ENCODE results near the gene CBLN3. TPM values are rescaled to one million over a fixed set of nuclear protein-coding genes. Genes with fewer than 3 reads are reported as not detected.

Gene CBLN3
- total and polyA plus RNA-seq, 4 donors: 1.7 to 4.9 (median 2.0) TPM

DNA sequence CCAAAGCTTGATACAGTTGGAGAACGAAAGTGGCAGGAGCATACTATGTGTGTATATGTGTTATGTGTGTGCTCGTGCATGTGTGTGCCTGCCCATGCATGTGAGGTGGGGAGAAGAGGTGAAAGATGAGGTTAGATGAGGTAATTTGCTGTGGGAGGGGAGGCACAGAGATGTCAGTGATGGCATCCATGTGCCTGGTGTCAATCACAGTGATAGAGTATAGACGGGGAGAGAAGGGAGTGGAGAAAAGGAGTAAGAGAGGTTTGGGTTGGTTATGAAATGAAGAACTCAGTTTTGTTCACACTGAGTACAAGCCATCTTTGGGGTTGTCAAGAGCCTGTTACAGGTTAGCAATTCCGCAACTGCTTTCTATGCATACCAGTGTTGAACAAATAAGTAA is 45.3 kb downstream of the CBLN3 start:
- TF ChIP-seq, protein P1, sequence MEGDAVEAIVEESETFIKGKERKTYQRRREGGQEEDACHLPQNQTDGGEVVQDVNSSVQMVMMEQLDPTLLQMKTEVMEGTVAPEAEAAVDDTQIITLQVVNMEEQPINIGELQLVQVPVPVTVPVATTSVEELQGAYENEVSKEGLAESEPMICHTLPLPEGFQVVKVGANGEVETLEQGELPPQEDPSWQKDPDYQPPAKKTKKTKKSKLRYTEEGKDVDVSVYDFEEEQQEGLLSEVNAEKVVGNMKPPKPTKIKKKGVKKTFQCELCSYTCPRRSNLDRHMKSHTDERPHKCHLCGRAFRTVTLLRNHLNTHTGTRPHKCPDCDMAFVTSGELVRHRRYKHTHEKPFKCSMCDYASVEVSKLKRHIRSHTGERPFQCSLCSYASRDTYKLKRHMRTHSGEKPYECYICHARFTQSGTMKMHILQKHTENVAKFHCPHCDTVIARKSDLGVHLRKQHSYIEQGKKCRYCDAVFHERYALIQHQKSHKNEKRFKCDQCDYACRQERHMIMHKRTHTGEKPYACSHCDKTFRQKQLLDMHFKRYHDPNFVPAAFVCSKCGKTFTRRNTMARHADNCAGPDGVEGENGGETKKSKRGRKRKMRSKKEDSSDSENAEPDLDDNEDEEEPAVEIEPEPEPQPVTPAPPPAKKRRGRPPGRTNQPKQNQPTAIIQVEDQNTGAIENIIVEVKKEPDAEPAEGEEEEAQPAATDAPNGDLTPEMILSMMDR (IDR thresholded peaks at IDR 0.05; ENCODE audit: control extremely low read depth, extremely low read depth): no peak
- 89 to 92% methylated on average over 4 of the region's 4 CpGs for WGBS, 2 donors
- ATAC-seq (ENCODE audit: insufficient read depth, low FRiP score) (no peak), DNase-seq (no peak)
- H3K4me1 ChIP-seq (ENCODE audit: control insufficient read depth in 5 of 5, insufficient read depth in 5 of 5, low read length in 5 of 5): peaks cover 0 to 15% (median 1%) of the 10 kb centered on the region in 5 donors
- H3K4me3 ChIP-seq: no peak overlapping the region
- H3K36me3 ChIP-seq (ENCODE audit: control insufficient read depth in 4 of 4, insufficient read depth in 4 of 4, low read length in 4 of 4): no peaks in the 10 kb centered on the region
- H3K9me3 ChIP-seq (ENCODE audit: control insufficient read depth in 4 of 4, insufficient read depth in 3 of 4, low read length in 3 of 4): no peaks in the 10 kb centered on the region
- no peak overlapping the region for H3K27ac ChIP-seq (ENCODE audit: low read depth in 1 of 2, low read length in 1 of 2)
- H3K9ac ChIP-seq (ENCODE audit: insufficient read depth in 1 of 2, low read length in 2 of 2): no peak overlapping the region
- no peaks in the 10 kb centered on the region for H3K27me3 ChIP-seq (ENCODE audit: control insufficient read depth in 3 of 3, insufficient read depth in 3 of 3, low read length in 2 of 3)

GRCh38 chr14:24382064-24382371 is 47.5 kb downstream of the CBLN3 start:
- WGBS, 2 donors: 82 to 93% methylated on average over 4 of the region's 4 CpGs

GRCh38 chr14:24381363-24382063 is 48.0 kb downstream of the CBLN3 start:
- Histone ChIP-seq H3K4me3 (no peak overlapping the region), H3K9ac (ENCODE audit: insufficient read depth in 1 of 2, low read length in 2 of 2) (no peak overlapping the region), H3K36me3 (ENCODE audit: control insufficient read depth in 4 of 4, insufficient read depth in 4 of 4, low read length in 4 of 4) (peaks cover 0 to 3% (median 0%) of the 10 kb centered on the region in 4 donors), H3K27me3 (ENCODE audit: control insufficient read depth in 3 of 3, insufficient read depth in 3 of 3, low read length in 2 of 3) (no peaks in the 10 kb centered on the region), H3K27ac (ENCODE audit: low read depth in 1 of 2, low read length in 1 of 2) (no peak overlapping the region), H3K9me3 (ENCODE audit: control insufficient read depth in 4 of 4, insufficient read depth in 3 of 4, low read length in 3 of 4) (no peaks in the 10 kb centered on the region), H3K4me1 (ENCODE audit: control insufficient read depth in 5 of 5, insufficient read depth in 5 of 5, low read length in 5 of 5) (peaks cover 0 to 8% (median 0%) of the 10 kb centered on the region in 5 donors)
- ATAC-seq (ENCODE audit: insufficient read depth, low FRiP score): no peak
- TF ChIP-seq, protein P1 (IDR thresholded peaks at IDR 0.05; ENCODE audit: control extremely low read depth, extremely low read depth): no peak
- WGBS, 2 donors: 88 to 92% methylated on average over 8 of the region's 8 CpGs
- no peak for DNase-seq

More at GRCh38 chr14:24382064-24382371, 47.5 kb downstream of the CBLN3 start:
- Histone ChIP-seq H3K4me1 (ENCODE audit: control insufficient read depth in 5 of 5, insufficient read depth in 5 of 5, low read length in 5 of 5) (peaks cover 0 to 8% (median 0%) of the 10 kb centered on the region in 5 donors), H3K9ac (ENCODE audit: insufficient read depth in 1 of 2, low read length in 2 of 2) (no peak overlapping the region), H3K27me3 (ENCODE audit: control insufficient read depth in 3 of 3, insufficient read depth in 3 of 3, low read length in 2 of 3) (no peaks in the 10 kb centered on the region), H3K36me3 (ENCODE audit: control insufficient read depth in 4 of 4, insufficient read depth in 4 of 4, low read length in 4 of 4) (peaks cover 0 to 2% (median 0%) of the 10 kb centered on the region in 4 donors), H3K9me3 (ENCODE audit: control insufficient read depth in 4 of 4, insufficient read depth in 3 of 4, low read length in 3 of 4) (no peaks in the 10 kb centered on the region), H3K4me3 (no peak overlapping the region), H3K27ac (ENCODE audit: low read depth in 1 of 2, low read length in 1 of 2) (no peak overlapping the region)
- DNase-seq (no peak), ATAC-seq (ENCODE audit: insufficient read depth, low FRiP score) (no peak)
- TF ChIP-seq, protein P1 (IDR thresholded peaks at IDR 0.05; ENCODE audit: control extremely low read depth, extremely low read depth): no peak
